ENCODE results near the gene NPAS2.

Gene NPAS2

DNA sequence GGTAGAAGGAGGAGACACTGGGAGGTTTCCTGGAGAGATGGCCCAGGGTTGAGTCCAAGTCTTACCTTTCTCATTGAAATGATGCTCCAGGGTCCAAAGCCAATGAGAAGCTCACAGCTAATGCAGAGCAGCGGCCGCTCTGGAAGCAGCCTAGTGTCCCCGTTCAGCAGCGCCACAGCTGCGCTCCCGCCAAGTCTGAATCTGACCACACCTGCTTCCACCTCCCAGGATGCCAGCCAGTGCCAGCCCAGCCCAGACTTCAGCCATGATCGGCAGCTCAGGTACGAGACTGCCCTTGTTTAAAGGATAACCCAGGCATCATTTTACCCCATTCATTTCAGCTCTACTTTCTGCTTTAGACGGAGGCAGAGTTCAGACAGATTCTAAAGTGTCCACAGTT, 170.2 kb downstream of the NPAS2 start:
- DNase-seq (ENCODE audit: low spot score), result no peak

DNA sequence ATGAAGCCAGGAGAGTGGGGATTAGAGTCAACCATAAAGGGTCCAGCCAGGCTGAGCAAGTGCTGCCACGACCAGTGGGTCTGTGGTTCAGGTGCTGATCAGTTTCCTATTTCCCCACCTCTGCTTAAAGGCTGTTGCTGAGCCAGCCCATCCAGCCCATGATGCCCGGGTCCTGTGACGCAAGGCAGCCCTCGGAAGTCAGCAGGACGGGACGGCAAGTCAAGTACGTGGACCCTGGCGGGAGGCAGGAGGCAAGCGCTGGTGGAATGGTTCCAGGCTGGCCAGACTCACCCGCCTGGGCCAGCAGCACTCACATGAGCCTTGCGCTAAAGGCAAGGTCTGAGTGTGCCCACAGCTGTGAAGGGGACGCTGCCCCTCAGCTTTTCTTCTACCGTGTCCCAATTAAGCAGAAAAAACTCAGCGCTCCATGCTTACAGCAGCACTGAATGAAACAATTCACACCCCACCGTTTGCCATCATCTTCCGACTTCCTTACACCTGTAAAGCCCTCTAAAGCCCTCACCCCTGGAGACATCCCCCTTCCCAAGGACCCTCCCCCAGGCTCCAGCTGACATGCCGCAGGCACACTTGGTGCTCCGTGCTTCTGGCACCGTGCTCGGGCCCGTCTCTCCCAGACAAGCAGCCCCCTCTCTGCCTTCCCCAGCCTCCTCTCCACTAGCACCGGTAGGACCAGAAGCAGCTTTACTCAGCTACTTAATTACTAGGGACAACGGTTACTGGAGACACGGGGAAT, 170.9 kb downstream of the NPAS2 start:
- no peak for DNase-seq (ENCODE audit: low spot score)

GRCh38 chr2:100991404-100991773, 171.4 kb downstream of the NPAS2 start:
- no peak for DNase-seq (ENCODE audit: low spot score)

GRCh38 chr2:100992262-100992661, 172.3 kb downstream of the NPAS2 start:
- no peak for DNase-seq (ENCODE audit: low spot score)

DNA sequence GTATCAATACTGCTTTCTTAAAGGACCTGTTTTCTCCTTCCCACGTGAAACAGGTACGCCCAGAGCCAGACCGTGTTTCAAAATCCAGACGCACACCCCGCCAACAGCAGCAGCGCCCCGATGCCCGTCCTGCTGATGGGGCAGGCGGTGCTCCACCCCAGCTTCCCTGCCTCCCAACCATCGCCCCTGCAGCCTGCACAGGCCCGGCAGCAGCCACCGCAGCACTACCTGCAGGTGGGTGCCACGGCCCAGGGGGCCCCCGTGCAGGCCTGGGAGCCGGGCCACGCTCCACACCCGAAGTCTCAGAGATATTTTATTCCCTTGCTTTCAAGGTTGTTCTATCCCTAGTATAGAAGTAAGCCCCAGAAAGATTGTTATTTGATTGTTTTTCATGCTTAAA, 173.4 kb downstream of the NPAS2 start:
- no peak for DNase-seq (ENCODE audit: low spot score)

- DNase-seq (ENCODE audit: low spot score), result no peak
These were observed 175.6 kb downstream of the NPAS2 start for GRCh38 chr2:100995309-100996075.

- DNase-seq (ENCODE audit: low spot score), result no peak
These were observed 177.7 kb downstream of the NPAS2 start for GRCh38 chr2:100997509-100998234.

DNA sequence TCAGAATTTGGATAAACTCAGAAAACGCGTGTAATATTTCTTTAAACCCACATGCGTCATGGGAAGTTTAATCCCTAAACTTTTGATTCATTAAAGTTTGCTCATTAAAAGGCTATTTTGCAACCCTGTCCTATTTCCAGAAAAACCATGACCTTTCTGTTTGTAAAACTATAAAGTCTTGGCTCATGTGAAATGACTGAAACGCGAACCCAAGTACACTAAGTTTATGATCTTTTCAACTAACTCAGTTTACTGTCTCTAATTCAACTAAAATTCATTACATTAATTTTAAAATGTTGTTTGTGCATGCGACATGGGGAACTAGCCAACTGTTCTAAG, 178.3 kb downstream of the NPAS2 start:
- no peak for DNase-seq (ENCODE audit: low spot score)

DNA sequence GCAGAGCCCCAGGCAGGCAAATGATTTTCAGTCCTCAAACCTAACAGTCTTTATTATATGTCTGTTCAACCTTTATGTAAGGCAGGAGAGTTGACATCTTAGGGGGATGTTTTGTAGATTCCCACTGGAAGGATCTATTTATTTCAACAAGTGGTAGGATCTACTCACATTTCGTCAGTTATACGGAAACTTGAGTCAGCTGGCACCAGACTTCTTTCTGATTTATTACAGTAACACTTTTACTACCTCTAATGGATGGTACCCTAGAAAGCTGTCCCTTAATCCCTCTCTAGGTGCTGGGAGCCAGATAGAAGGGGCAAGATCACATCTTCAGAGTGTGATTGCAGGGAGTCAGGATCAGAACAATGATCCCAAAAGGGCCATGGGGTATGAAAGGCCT, 180.1 kb downstream of the NPAS2 start:
- DNase-seq (ENCODE audit: low spot score), result no peak

DNA sequence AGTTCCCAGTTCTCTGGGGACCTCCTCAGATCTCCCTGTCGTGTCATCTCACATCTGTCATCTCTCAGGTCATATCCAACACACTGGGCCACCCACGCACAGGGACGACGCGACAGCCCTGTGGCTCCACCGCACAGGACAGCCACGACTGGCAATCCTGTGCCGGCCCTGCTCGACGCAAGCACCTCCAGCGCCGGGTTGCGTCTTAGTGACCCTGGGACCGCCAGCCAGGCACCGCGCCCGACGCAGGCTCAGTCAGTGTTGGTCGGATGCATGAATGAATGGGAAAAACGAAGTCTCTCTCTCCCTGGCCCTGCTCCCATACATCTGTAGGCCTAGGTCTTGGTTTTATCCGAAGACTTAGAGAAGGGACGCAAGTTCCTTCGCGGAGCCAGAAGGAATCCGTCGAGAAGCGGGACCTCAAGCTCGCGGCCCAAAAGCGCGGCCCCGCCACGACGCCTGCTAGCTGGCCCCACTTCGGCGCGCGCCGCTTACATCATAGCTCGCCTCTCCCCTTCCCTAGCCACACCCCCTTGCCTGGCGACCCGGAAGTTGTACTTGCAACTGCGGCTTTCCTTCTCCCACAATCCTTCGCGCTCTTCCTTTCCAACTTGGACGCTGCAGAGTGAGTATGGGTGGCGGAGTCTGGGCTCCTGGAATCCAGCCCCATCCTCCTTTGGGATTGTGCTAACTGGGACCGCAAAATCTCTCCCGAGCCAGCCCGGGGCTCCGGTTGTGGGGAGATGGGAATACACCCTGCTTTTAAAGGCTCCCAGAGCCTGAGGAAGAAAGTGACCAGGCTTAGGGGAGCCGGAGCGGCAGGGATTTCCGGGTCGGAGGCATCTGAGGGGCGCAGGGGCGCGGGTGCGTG, 182.0 kb downstream of the NPAS2 start, which contains the start of gene RPL31:
Gene RPL31, plus strand, starts transcription at position 599 of the 871 bp plus-strand sequence. CDS start 413 bp downstream, outside the sequence.
- DNase-seq (ENCODE audit: low spot score), result peak; percentile 99

DNA sequence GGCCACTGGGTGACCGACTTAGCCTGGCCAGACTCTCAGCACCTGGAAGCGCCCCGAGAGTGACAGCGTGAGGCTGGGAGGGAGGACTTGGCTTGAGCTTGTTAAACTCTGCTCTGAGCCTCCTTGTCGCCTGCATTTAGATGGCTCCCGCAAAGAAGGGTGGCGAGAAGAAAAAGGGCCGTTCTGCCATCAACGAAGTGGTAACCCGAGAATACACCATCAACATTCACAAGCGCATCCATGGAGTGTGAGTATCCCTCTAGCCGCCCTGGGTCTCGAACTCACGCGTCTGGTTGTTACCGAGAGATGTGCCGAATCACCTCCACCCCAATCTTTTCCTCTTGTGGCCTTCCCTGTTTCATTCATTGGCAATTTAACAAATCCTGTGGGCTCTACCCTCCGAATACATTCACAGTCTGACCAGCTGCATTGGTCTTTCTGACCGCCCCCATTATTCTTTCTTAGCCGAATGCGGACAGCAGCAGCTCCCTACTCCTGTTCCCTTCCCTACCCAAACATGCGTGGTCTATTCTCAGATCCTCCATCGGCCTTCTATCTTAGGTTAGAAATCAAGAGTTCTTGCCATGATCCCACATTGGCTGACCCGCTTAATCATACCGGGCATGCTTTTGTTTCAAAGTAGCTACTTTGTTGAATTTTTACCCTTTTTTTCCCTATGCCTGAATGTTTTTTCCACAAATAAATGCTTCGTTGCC, 182.8 kb downstream of the NPAS2 start:
- DNase-seq (ENCODE audit: low spot score), result peak; percentile 24

GRCh38 chr2:101003278-101003775, 183.4 kb downstream of the NPAS2 start:
- DNase-seq (ENCODE audit: low spot score), result no peak

DNA sequence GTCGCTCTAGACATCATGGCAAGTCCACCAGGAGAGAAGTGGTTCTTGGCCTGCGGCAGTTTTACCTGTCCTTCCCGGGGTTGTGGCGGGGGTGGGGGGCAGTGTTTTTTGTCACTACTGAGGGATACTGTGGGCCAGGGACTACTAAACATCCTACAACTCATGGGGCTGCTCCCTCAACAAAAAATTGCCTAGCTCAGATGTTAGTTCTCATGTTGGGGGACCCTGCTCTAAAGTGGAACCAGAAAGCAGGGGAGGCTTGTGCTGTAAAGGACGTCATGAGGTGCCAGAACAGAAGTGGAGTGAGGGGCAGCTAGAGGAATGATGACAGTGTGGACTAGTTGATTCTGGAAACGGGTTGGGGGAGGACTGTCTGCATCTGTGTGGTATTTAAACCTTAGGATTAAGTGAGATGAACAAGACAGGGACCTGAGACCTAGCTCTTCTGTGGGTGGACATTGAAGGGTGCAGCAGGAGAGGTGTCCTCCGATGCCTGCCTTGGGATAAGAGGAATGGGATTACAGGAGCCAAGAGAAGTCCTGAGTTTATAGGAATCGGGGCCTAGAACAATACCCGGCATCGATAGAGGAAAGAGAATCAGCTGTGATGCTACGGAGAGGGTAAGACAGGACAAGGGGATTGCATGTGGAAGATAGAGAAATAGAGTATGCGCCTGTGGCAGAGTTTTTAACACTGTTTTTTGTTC, 184.8 kb downstream of the NPAS2 start:
- DNase-seq (ENCODE audit: low spot score), result no peak

DNA sequence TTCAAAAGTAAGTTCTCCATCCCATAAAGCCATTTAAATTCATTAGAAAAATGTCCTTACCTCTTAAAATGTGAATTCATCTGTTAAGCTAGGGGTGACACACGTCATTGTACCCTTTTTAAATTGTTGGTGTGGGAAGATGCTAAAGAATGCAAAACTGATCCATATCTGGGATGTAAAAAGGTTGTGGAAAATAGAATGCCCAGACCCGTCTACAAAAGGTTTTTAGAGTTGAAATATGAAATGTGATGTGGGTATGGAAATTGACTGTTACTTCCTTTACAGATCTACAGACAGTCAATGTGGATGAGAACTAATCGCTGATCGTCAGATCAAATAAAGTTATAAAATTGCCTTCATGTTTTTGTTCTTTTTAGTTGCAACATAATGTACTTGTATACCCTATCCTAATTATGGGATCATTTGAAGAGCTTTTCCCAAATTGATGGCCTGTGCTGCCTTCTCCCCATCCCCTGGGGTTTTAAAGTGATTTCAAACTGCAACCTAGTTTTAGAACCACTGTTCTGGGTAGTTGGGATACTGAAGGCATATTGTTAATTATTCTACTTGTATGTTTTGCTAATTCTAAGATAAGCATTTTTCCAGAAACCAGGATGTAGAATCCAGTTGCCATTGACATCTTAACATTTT, 186.3 kb downstream of the NPAS2 start:
- no peak for DNase-seq (ENCODE audit: low spot score)

- no peak for DNase-seq (ENCODE audit: low spot score)
These were observed 187.7 kb downstream of the NPAS2 start for GRCh38 chr2:101007415-101008345.

- DNase-seq (ENCODE audit: low spot score), result no peak
These were observed 191.2 kb downstream of the NPAS2 start for GRCh38 chr2:101011152-101011551.

DNA sequence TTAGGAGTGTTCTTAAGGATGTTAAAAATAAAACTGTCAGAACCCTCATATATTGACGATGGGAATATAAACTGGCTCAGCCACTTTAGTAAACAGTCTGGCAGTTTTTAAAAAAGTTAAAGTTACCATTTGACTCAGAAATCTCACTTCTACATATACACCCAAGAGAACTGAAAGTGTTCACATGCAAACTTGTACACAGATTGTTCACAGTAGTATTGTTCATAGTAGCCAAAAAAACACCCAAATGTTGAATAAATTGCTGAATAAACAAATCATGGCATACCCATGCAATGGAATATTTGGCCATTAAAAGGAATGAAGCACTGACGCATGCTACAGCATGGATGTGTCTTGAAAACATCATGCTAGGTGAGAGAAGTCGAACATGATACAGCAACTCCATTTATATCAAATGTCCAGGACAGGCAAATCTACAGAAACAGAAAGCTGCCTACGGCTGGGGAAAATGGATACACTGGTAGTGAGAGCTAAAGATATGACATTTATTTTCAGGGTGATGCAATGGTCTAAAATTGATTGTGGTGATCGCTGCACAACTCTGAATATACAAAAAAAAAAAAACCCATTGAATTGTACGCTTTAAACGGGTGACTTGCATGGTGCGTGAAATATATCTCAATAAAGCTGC, 192.2 kb downstream of the NPAS2 start:
- no peak for DNase-seq (ENCODE audit: low spot score)

DNA sequence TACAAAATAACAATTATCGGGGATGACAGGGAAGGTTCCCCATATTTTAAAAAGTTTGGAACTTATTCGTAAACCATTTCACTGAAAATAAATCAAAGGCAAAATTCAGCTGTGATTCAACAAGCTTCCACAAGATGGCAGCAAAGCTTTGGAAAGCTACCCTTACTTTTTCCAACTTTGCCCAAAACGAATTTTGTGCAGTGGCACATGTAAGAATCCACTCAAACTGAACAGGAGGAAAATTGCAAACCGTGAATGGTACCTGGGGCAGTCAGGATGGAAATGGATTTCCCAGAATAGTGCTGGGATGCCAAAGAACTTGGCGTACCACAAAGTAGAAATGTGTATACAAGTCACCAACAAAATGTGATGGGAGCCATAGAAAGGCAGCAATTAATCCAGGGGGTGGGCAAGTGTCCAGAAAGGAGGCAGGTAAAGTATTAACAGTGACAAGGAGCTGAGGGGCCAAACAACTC, 192.8 kb downstream of the NPAS2 start:
- peak; percentile 60 for DNase-seq (ENCODE audit: low spot score)

All from AG20443 (cell line).